K562 (cell line): Measurements from ENCODE around the gene CELSR2. TPM values are rescaled to one million over a fixed set of nuclear protein-coding genes. Genes with fewer than 3 reads are reported as not detected.

ENCODE experiments used
- BRD4 ChIP-seq: fragments of 200-600 bp; sonication (generic); IDR thresholded peaks from 2 replicates; pipeline ENCODE4 v1.6.1; 2017; ENCODE audit warnings: inconsistent platforms
- CBX8 ChIP-seq: fragments of 200-600 bp; sonication (generic); IDR thresholded peaks from 2 replicates; pipeline ENCODE4 v1.6.1; 2012; ENCODE audit warnings: borderline replicate concordance, mixed run types, low read depth, mild to moderate bottlenecking, moderate library complexity, mixed read lengths, low read length, control low read depth, inconsistent platforms; ENCODE audit not compliant: poor library complexity, severe bottlenecking; ENCODE audit errors: extremely low read depth
- CCNT2 ChIP-seq: IDR thresholded peaks from 2 replicates; pipeline ENCODE4 v1.6.1; 2011; ENCODE audit warnings: borderline replicate concordance, low read depth, mild to moderate bottlenecking, moderate library complexity, mixed read lengths, low read length; ENCODE audit not compliant: insufficient read length; ENCODE audit errors: extremely low read depth
- DIDO1 ChIP-seq: fragments of 450-650 bp; IDR thresholded peaks from 2 replicates; pipeline ENCODE4 v1.6.1; 2016; ENCODE audit warnings: low read depth, missing biosample characterization, missing genetic modification characterization
- EP400 ChIP-seq: fragments of 450-650 bp; IDR thresholded peaks from 2 replicates; pipeline ENCODE4 v1.6.1; 2017; ENCODE audit warnings: antibody characterized with exemption, mild to moderate bottlenecking, moderate library complexity
- ETV1 ChIP-seq: fragments of 450-650 bp; conservative IDR thresholded peaks from 2 replicates; pipeline ENCODE4 v1.6.1; 2016; ENCODE audit warnings: missing genetic modification characterization, control low read depth, low read depth, missing compliant biosample characterization
- GABPB2 ChIP-seq: fragments of 250-450 bp; sonication (Bioruptor Pico); conservative IDR thresholded peaks from 2 replicates; pipeline ENCODE4 v1.5.1; 2021; ENCODE audit warnings: mild to moderate bottlenecking
- HDAC3 ChIP-seq: fragments of 450-650 bp; IDR thresholded peaks from 2 replicates; pipeline ENCODE4 v1.6.1; 2018; ENCODE audit warnings: borderline replicate concordance, mild to moderate bottlenecking, moderate library complexity; ENCODE audit not compliant: partially characterized antibody
- JUN ChIP-seq, 2 experiments: sonication (generic) in 1 of 2; formaldehyde crosslinking in 1 of 2; IDR thresholded peaks; 2 replicates each; pipeline versions ENCODE4 v1.6.1 to v1.8.0; 2012 to 2022; ENCODE audit warnings: borderline replicate concordance in 2 of 2, mild to moderate bottlenecking in 2 of 2, improper control_type of control experiment in 1 of 2, low read depth in 1 of 2, low read length in 1 of 2, missing genetic modification reagents in 1 of 2
- NR2C1 ChIP-seq, 2 experiments: fragments of 450-650 bp; IDR thresholded peaks; 2 replicates each; pipeline ENCODE4 v1.6.1; 2017; ENCODE audit warnings: mild to moderate bottlenecking in 2 of 2, antibody characterized with exemption in 1 of 2, inconsistent platforms in 1 of 2, missing compliant biosample characterization in 1 of 2, missing genetic modification characterization in 1 of 2
- NUFIP1 ChIP-seq: fragments of 450-650 bp; IDR thresholded peaks from 2 replicates; pipeline ENCODE4 v1.6.1; 2018; ENCODE audit not compliant: partially characterized antibody
- RFX5 ChIP-seq: IDR thresholded peaks from 2 replicates; pipeline ENCODE4 v1.6.1; 2011; ENCODE audit warnings: low read depth, mild to moderate bottlenecking, improper control_type of control experiment, low read length
- SMARCA4 ChIP-seq: fragments of 450-650 bp; IDR thresholded peaks from 2 replicates; pipeline ENCODE4 v1.6.1; 2016
- SMC3 ChIP-seq: conservative IDR thresholded peaks from 2 replicates; pipeline ENCODE4 v1.6.1; 2011; ENCODE audit warnings: low read depth, low read length, improper control_type of control experiment; ENCODE audit not compliant: insufficient read depth
- SUPT5H ChIP-seq: fragments of 450-650 bp; IDR thresholded peaks from 2 replicates; pipeline ENCODE4 v1.6.1; 2016
- ZFP30 ChIP-seq: fragments of 250-450 bp; sonication (Bioruptor Pico); IDR thresholded peaks from 2 replicates; pipeline ENCODE4 v1.8.0; 2022; ENCODE audit warnings: moderate library complexity, mild to moderate bottlenecking, inconsistent platforms, borderline replicate concordance
- ZNF197 ChIP-seq: fragments of 200-800 bp; sonication (Bioruptor generic); IDR thresholded peaks from 2 replicates; pipeline ENCODE4 v1.6.1; 2016; ENCODE audit warnings: low read depth, missing genetic modification characterization, missing compliant biosample characterization
- ZNF589 ChIP-seq: fragments of 200-800 bp; sonication (Bioruptor generic); IDR thresholded peaks from 2 replicates; pipeline ENCODE4 v1.6.1; 2016; ENCODE audit warnings: low read depth, missing genetic modification characterization, missing compliant biosample characterization
- polyA plus RNA-seq, 8 experiments: library from polyadenylated mRNA; depleted of rRNA in 4 of 8; stranded (reverse) in 5 of 8; unstranded in 3 of 8; fragments of >200 nt; fragmentation: Nextera tagmentation in 2 of 8; fragmentation: Illumina TruSeq in 1 of 8; extraction: Ambion mirVana in 2 of 8; extraction: Trizol in 1 of 8; gene quantifications; 2 replicates each; pipeline versions ENCODE4 v1.2.1 to v1.2.3, GENCODE V29; 2011 to 2014; ENCODE audit warnings: inconsistent platforms in 1 of 8, missing spikeins in 1 of 8
- total RNA-seq, 7 experiments: library from RNA; depleted of rRNA in 6 of 7; stranded (reverse); fragments of >200 nt in 6 of 7; fragmentation: Illumina TruSeq in 2 of 7; extraction: Trizol in 2 of 7; gene quantifications; 2 replicates each; pipeline versions ENCODE4 v1.2.1 to v1.2.3, GENCODE V29; 2011 to 2021; ENCODE audit warnings: low replicate concordance in 1 of 7
- TF ChIP-seq, protein P1 (sequence below): sonication (generic); formaldehyde crosslinking; IDR thresholded peaks from 2 replicates; pipeline ENCODE4 v1.8.0; 2022; ENCODE audit warnings: missing genetic modification reagents, mild to moderate bottlenecking, moderate library complexity, borderline replicate concordance
- TF ChIP-seq, protein P2 (sequence below): fragments of 150-350 bp; conservative IDR thresholded peaks from 2 replicates; pipeline ENCODE4 v1.6.1; 2014; ENCODE audit warnings: low read length
- TF ChIP-seq, protein P3 (sequence below): fragments of 250-450 bp; sonication (Bioruptor Pico); IDR thresholded peaks from 2 replicates; pipeline ENCODE4 v1.8.0; 2022; ENCODE audit warnings: inconsistent platforms

Gene CELSR2
- total and polyA plus RNA-seq, 9 of the 15 experiments (the other 6 are each of a cell fraction or from before 2014, with no cell fraction given) = 0.31 to 21.9 (median 4.2) TPM

DNA sequence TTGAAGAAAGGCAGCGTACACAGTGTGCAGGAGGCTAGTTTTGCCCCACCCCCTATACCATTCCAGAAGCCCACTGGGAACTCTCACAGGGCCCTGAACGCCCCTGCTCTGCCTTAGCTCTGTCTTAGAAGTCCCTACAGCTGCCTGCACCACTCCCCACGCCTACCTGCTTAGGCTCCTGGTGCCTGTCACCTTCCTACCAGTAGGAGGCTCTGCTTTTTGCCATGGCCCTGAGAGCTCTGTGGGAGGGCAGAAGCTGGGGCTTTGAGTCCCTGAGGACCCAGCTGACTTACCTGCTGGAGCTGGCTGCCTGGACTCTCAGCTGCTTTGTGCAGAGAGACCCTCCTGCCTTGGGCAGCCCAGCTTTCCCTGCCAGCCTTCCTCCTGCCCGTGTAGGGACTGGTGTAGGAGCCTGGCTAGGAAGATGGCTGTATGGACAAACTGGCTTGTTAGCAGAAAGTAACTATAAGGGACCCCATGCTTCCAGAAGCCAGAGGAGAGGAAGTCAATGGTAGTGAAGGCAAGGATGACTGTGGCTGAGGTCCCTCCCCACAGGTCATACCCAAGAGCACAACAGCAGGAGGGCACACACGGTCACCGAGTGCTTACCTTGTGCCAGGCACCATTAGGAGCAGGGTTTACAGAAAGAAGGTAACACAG lies 9.8 kb upstream of the CELSR2 start (continued):
- TF ChIP-seq, protein P1, sequence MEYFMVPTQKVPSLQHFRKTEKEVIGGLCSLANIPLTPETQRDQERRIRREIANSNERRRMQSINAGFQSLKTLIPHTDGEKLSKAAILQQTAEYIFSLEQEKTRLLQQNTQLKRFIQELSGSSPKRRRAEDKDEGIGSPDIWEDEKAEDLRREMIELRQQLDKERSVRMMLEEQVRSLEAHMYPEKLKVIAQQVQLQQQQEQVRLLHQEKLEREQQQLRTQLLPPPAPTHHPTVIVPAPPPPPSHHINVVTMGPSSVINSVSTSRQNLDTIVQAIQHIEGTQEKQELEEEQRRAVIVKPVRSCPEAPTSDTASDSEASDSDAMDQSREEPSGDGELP (CRISPR knock-in tag) = peak; percentile 69; the same call in 1 of the 2 replicates
- TF ChIP-seq ZNF197 (no peak), ETV1 (tag) (no peak), SMARCA4 (no peak), HDAC3 (no peak), NUFIP1 (no peak), BRD4 (no peak), EP400 (no peak), ZFP30 (CRISPR knock-in tag) (no peak), SUPT5H (peak; percentile 50), ZNF589 (CRISPR knock-in tag) (no peak), GABPB2 (CRISPR knock-in tag) (no peak; the same call in 1 of the 2 replicates), RFX5 (no peak), JUN (IDR thresholded peaks at IDR 0.05; ENCODE audit: borderline replicate concordance, low read depth, low read length) (no peak), JUN (CRISPR knock-in tag; IDR thresholded peaks at IDR 0.05; ENCODE audit: borderline replicate concordance) (0 out of 2 replicates have a peak, but pooled peaks have one; percentile 32), NR2C1 (IDR thresholded peaks at IDR 0.05) (no peak), NR2C1 (tag; IDR thresholded peaks at IDR 0.05) (no peak), CBX8 (no peak), CCNT2 (peak; percentile 4), DIDO1 (tag) (no peak), SMC3 (peak; percentile 61; the same call in 1 of the 2 replicates)
- TF ChIP-seq, protein P2, sequence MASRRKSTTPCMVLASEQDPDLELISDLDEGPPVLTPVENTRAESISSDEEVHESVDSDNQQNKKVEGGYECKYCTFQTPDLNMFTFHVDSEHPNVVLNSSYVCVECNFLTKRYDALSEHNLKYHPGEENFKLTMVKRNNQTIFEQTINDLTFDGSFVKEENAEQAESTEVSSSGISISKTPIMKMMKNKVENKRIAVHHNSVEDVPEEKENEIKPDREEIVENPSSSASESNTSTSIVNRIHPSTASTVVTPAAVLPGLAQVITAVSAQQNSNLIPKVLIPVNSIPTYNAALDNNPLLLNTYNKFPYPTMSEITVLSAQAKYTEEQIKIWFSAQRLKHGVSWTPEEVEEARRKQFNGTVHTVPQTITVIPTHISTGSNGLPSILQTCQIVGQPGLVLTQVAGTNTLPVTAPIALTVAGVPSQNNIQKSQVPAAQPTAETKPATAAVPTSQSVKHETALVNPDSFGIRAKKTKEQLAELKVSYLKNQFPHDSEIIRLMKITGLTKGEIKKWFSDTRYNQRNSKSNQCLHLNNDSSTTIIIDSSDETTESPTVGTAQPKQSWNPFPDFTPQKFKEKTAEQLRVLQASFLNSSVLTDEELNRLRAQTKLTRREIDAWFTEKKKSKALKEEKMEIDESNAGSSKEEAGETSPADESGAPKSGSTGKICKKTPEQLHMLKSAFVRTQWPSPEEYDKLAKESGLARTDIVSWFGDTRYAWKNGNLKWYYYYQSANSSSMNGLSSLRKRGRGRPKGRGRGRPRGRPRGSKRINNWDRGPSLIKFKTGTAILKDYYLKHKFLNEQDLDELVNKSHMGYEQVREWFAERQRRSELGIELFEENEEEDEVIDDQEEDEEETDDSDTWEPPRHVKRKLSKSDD = no peak
- TF ChIP-seq, protein P3, sequence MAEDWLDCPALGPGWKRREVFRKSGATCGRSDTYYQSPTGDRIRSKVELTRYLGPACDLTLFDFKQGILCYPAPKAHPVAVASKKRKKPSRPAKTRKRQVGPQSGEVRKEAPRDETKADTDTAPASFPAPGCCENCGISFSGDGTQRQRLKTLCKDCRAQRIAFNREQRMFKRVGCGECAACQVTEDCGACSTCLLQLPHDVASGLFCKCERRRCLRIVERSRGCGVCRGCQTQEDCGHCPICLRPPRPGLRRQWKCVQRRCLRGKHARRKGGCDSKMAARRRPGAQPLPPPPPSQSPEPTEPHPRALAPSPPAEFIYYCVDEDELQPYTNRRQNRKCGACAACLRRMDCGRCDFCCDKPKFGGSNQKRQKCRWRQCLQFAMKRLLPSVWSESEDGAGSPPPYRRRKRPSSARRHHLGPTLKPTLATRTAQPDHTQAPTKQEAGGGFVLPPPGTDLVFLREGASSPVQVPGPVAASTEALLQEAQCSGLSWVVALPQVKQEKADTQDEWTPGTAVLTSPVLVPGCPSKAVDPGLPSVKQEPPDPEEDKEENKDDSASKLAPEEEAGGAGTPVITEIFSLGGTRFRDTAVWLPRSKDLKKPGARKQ (CRISPR knock-in tag) = no peak
